SKM-1 treated with dmso at 0.1 percent for 144 hours (cell line): ENCODE measurements around the gene STXBP4.

Source experiments
- DNase-seq: peaks from one replicate; lab custom pipeline; 2025; ENCODE audit not compliant: unreplicated experiment; lab: John Stamatoyannopoulos, UW

The STXBP4 gene

DNA sequence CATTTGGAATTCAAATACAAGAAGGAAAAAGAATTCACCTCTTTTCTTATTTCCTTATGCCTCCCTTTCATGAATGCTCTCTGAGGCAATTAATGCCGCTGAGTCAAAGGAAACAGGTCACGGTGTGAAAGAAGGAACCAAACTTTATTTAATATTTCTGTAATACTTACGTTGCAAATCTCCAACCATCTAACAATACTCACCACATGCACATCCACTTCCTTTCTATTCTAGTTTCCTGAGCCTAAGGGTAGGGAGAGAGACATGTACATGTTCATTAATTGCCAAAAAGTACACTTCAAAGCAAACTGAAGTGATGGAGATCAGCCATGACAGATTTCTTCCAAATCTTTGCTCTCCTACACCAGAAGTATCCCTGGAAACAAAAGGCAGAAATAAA lies 248.3 kb downstream of the STXBP4 start:
- no peak for DNase-seq

GRCh38 chr17:55219459-55219858 lies 250.9 kb downstream of the STXBP4 start:
- no peak for DNase-seq

GRCh38 chr17:55219934-55220333 lies 251.4 kb downstream of the STXBP4 start:
- DNase-seq, result no peak
